DOHH2 (cell line): Measurements from ENCODE around the gene MLC1.

Experiments
- H3F3A ChIP-seq: fragments of 200-600 bp; sonication (generic), shearing (Covaris generic); 2 replicates; pipeline ENCODE4 v1.6.0; 2016; ENCODE audit warnings: antibody characterized with exemption, mild to moderate bottlenecking; ENCODE audit not compliant: control insufficient read depth, insufficient read depth
- H3K27ac ChIP-seq: fragments of 200-600 bp; sonication (generic); 2 replicates; pipeline ENCODE4 v1.5.1; 2014; ENCODE audit warnings: low read depth, mild to moderate bottlenecking, low read length, moderate library complexity
- H3K27me3 ChIP-seq: fragments of 200-600 bp; sonication (generic); 2 replicates; pipeline ENCODE4 v1.6.1; 2014; ENCODE audit warnings: mild to moderate bottlenecking, low read length, mixed read lengths; ENCODE audit not compliant: control insufficient read depth
- H3K36me3 ChIP-seq: fragments of 200-600 bp; sonication (generic); 2 replicates; pipeline ENCODE4 v1.6.1; 2014; ENCODE audit warnings: mild to moderate bottlenecking, low read length, moderate library complexity, mixed read lengths; ENCODE audit not compliant: control insufficient read depth
- H3K4me1 ChIP-seq: fragments of 200-600 bp; sonication (generic); 2 replicates; pipeline ENCODE4 v1.6.1; 2014; ENCODE audit warnings: mild to moderate bottlenecking, low read length, mixed read lengths; ENCODE audit not compliant: control insufficient read depth
- H3K4me2 ChIP-seq: fragments of 200-600 bp; sonication (generic); 2 replicates; pipeline ENCODE4 v1.6.0; 2014; ENCODE audit warnings: mild to moderate bottlenecking, low read length, moderate library complexity
- H3K4me3 ChIP-seq: fragments of 200-600 bp; sonication (generic); 2 replicates; pipeline ENCODE4 v1.5.1; 2014; ENCODE audit warnings: mild to moderate bottlenecking, low read length, mixed read lengths
- H3K79me2 ChIP-seq: fragments of 200-600 bp; sonication (generic); 2 replicates; pipeline ENCODE4 v1.6.1; 2014; ENCODE audit warnings: mild to moderate bottlenecking, low read length, mixed read lengths; ENCODE audit not compliant: control insufficient read depth
- H3K9me2 ChIP-seq: fragments of 200-600 bp; sonication (generic); replicated peaks from 2 replicates; pipeline ENCODE4 v1.6.1; 2014; ENCODE audit warnings: mild to moderate bottlenecking, low read length, mixed read lengths; ENCODE audit not compliant: control insufficient read depth
- H3K9me3 ChIP-seq: fragments of 200-600 bp; sonication (generic); 2 replicates; pipeline ENCODE4 v1.6.1; 2014; ENCODE audit warnings: antibody characterized with exemption, low read length, mixed read lengths; ENCODE audit not compliant: control insufficient read depth, insufficient read depth
- H4K20me1 ChIP-seq: fragments of 200-600 bp; sonication (generic); 2 replicates; pipeline ENCODE4 v1.6.0; 2014; ENCODE audit warnings: low read depth, mild to moderate bottlenecking, antibody characterized with exemption, low read length, moderate library complexity; ENCODE audit not compliant: control insufficient read depth, insufficient read depth
- EZH2phosphoT487 ChIP-seq: fragments of 200-600 bp; sonication (generic); IDR thresholded peaks from 2 replicates; pipeline ENCODE4 v1.6.1; 2017; ENCODE audit warnings: borderline replicate concordance, mild to moderate bottlenecking, antibody characterized with exemption, low read length, moderate library complexity, mixed read lengths
- TF ChIP-seq, protein P1 (sequence below): fragments of 200-600 bp; sonication (generic); IDR thresholded peaks from one replicate; pipeline ENCODE4 v1.5.1; 2014; ENCODE audit warnings: antibody characterized with exemption, mild to moderate bottlenecking, low read depth, low read length; ENCODE audit not compliant: poor library complexity, severe bottlenecking

Gene MLC1

DNA sequence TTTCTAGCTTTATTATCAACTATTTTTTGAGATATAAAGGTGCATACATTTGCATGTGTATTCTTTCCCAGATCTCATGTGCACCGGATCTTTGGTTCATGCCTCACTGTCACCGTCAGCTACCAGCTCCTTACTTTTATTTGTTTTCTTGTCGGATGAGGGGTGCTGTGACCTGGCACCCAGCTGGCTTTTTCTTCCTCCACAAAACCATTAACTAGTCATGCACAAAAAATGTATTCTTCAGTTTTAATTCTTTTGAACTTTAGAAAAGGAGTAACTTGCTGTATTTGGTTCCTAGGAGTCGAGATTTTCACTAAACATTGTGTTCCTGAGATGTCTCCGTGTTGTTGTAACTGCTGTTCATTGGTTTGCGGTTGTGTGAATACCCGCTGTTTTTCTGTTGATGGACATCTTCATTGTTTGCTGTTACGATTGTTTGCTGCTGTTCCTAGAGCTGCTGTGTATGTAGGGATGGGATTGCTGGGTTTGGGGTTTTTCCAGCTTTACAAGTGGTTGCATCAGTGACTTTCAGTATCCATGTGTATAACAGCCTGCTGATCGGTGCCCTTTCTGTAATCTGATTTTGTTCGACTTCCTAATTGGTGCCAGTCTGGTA lies 44.0 kb upstream of the MLC1 start:
- no peak overlapping the region for H3K27ac ChIP-seq
- TF ChIP-seq, protein P1, sequence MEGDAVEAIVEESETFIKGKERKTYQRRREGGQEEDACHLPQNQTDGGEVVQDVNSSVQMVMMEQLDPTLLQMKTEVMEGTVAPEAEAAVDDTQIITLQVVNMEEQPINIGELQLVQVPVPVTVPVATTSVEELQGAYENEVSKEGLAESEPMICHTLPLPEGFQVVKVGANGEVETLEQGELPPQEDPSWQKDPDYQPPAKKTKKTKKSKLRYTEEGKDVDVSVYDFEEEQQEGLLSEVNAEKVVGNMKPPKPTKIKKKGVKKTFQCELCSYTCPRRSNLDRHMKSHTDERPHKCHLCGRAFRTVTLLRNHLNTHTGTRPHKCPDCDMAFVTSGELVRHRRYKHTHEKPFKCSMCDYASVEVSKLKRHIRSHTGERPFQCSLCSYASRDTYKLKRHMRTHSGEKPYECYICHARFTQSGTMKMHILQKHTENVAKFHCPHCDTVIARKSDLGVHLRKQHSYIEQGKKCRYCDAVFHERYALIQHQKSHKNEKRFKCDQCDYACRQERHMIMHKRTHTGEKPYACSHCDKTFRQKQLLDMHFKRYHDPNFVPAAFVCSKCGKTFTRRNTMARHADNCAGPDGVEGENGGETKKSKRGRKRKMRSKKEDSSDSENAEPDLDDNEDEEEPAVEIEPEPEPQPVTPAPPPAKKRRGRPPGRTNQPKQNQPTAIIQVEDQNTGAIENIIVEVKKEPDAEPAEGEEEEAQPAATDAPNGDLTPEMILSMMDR: no peak
- no peak for TF ChIP-seq EZH2phosphoT487

DNA sequence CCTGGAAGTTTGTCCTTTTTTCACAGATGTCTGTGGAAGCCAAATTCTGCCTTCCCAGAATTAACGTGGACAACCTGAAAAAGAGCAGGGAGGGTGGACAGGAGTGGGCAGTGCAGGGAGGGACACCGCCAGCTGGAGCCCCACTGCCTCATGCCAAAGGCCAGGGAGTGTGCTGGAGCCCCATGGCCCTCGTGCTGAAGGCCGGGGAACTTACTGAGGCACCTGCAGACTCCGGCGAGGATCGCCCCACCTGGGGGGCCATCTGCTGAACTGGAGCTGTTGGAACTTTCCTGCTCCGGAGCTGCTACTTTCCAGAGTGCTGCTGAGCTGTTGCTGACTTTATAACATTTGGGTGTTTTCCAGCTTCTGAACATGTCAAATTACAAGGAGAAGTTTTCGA lies 39.8 kb upstream of the MLC1 start:
- Histone ChIP-seq H3K27me3 (peaks cover 11% of the 10 kb centered on the region), H3F3A (no peaks in the 10 kb centered on the region), H3K27ac (no peak overlapping the region), H3K4me3 (no peak overlapping the region), H3K4me1 (no peaks in the 10 kb centered on the region), H3K9me2 (no peaks in the 10 kb centered on the region), H3K4me2 (no peak overlapping the region), H3K9me3 (peaks cover 21% of the 10 kb centered on the region), H3K79me2 (no peaks in the 10 kb centered on the region), H3K36me3 (no peaks in the 10 kb centered on the region), H4K20me1 (no peaks in the 10 kb centered on the region)
- TF ChIP-seq, protein P1: no peak
- no peak for TF ChIP-seq EZH2phosphoT487

More for the DNA sequence above, 44.0 kb upstream of the MLC1 start:
- Histone ChIP-seq H3K4me2 (no peak overlapping the region), H3K79me2 (no peaks in the 10 kb centered on the region), H3K9me2 (no peaks in the 10 kb centered on the region), H3K4me1 (no peaks in the 10 kb centered on the region), H3K4me3 (no peak overlapping the region), H3K9me3 (peaks cover 7% of the 10 kb centered on the region), H3K36me3 (no peaks in the 10 kb centered on the region), H3K27me3 (peaks cover 11% of the 10 kb centered on the region), H4K20me1 (no peaks in the 10 kb centered on the region), H3F3A (no peaks in the 10 kb centered on the region)

DNA sequence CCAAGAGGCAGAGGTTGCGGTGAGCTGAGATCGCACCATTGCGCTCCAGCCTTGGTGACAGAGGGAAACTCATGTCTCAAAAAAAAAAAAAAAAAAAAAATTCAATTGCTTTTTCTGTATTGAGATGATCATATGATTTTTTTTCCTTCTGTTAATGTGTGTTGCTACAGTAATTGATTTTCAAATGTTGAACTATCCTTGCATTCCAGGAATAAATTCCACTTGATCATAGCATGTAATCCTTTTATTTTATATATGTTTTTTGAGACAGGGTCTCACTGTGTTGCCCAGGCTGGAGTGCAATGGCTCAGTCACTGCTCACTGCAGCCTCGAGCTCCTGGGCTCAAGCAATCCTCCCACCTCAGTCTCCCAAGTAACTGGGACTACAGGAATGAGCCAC lies 37.9 kb upstream of the MLC1 start:
- no peak overlapping the region for H3K4me3 ChIP-seq
- H3K9me2 ChIP-seq: no peaks in the 10 kb centered on the region
- no peaks in the 10 kb centered on the region for H3K79me2 ChIP-seq
- peaks cover 6% of the 10 kb centered on the region for H3K4me1 ChIP-seq
- no peak overlapping the region for H3K27ac ChIP-seq
- peaks cover 21% of the 10 kb centered on the region for H3K9me3 ChIP-seq
- no peaks in the 10 kb centered on the region for H4K20me1 ChIP-seq
- H3F3A ChIP-seq: no peaks in the 10 kb centered on the region
- no peaks in the 10 kb centered on the region for H3K36me3 ChIP-seq
- peaks cover 29% of the 10 kb centered on the region for H3K27me3 ChIP-seq
- TF ChIP-seq EZH2phosphoT487: no peak
- TF ChIP-seq, protein P1: no peak
- no peak overlapping the region for H3K4me2 ChIP-seq
